Keratinocyte (primary cell): Measurements from ENCODE around the gene CSF3R. TPM values are rescaled to one million over a fixed set of nuclear protein-coding genes. Genes with fewer than 3 reads are reported as not detected.

Experiments used
- DNase-seq: peaks from one replicate; pipeline ENCODE4 v3.0.0-alpha.2; 2011; ENCODE audit warnings: low read depth, missing footprints, low spot score
- FAIRE-seq: peaks from 2 replicates; lab custom pipeline; 2011; peaks lifted over from hg19 to GRCh38; lab: Jason Lieb, UNC
- H2AFZ ChIP-seq: 2 replicates; pipeline ENCODE4 v1.6.0; 2012; ENCODE audit warnings: low read length, control low read depth, inconsistent platforms; ENCODE audit not compliant: control insufficient read depth
- H3K27ac ChIP-seq: 2 replicates; pipeline ENCODE4 v1.5.1; 2011; ENCODE audit warnings: low read length; ENCODE audit not compliant: control insufficient read depth, insufficient read depth
- H3K27me3 ChIP-seq: 3 replicates; pipeline ENCODE4 v1.6.0; 2011; ENCODE audit warnings: low read length; ENCODE audit not compliant: control insufficient read depth, insufficient read depth; ENCODE audit errors: extremely low read depth
- H3K36me3 ChIP-seq, 2 experiments: 2 replicates in 1 of 2; 3 replicates in 1 of 2; pipeline ENCODE4 v1.5.1; 2011; ENCODE audit warnings: low read length in 2 of 2, mild to moderate bottlenecking in 1 of 2; ENCODE audit not compliant: control insufficient read depth in 2 of 2, insufficient read depth in 2 of 2; ENCODE audit errors: extremely low read depth in 1 of 2
- H3K4me1 ChIP-seq: 3 replicates; pipeline ENCODE4 v1.5.1; 2011; ENCODE audit warnings: low read length; ENCODE audit not compliant: control insufficient read depth, insufficient read depth; ENCODE audit errors: extremely low read depth
- H3K4me2 ChIP-seq: 3 replicates; pipeline ENCODE4 v1.6.0; 2011; ENCODE audit warnings: low read depth, low read length; ENCODE audit not compliant: control insufficient read depth, insufficient read depth; ENCODE audit errors: extremely low read depth
- H3K4me3 ChIP-seq, 3 experiments: fragments of 200-600 bp in 1 of 3; sonication (generic) in 1 of 3; 2 replicates in 2 of 3; 3 replicates in 1 of 3; pipeline ENCODE4 v1.5.1; 2011 to 2016; ENCODE audit warnings: low read length in 3 of 3, mild to moderate bottlenecking in 3 of 3, control low read depth in 2 of 3, inconsistent platforms in 1 of 3, low read depth in 1 of 3, mixed read lengths in 1 of 3, mixed run types in 1 of 3, moderate library complexity in 1 of 3; ENCODE audit not compliant: control insufficient read depth in 2 of 3, insufficient read depth in 2 of 3; ENCODE audit errors: extremely low read depth in 1 of 3
- H3K79me2 ChIP-seq: 2 replicates; pipeline ENCODE4 v1.6.0; 2012; ENCODE audit warnings: low read length; ENCODE audit not compliant: control insufficient read depth, insufficient read depth
- H3K9ac ChIP-seq: 3 replicates; pipeline ENCODE4 v1.6.0; 2011; ENCODE audit warnings: low read length; ENCODE audit not compliant: control insufficient read depth, insufficient read depth; ENCODE audit errors: extremely low read depth
- H3K9me1 ChIP-seq: 3 replicates; pipeline ENCODE4 v1.6.0; 2011; ENCODE audit warnings: low read length; ENCODE audit not compliant: control insufficient read depth, insufficient read depth; ENCODE audit errors: extremely low read depth
- H3K9me3 ChIP-seq: 2 replicates; pipeline ENCODE4 v1.5.1; 2012; ENCODE audit warnings: low read depth, low read length; ENCODE audit not compliant: control insufficient read depth
- H4K20me1 ChIP-seq: 3 replicates; pipeline ENCODE4 v1.6.0; 2011; ENCODE audit warnings: low read length; ENCODE audit not compliant: control insufficient read depth, insufficient read depth; ENCODE audit errors: extremely low read depth
- CTCF ChIP-seq, 3 experiments: IDR thresholded peaks in 1 of 3; conservative IDR thresholded peaks in 1 of 3; optimal IDR thresholded peaks in 1 of 3; 2 replicates in 2 of 3; 3 replicates in 1 of 3; pipeline versions ENCODE3 to v1.5.1; 2011; ENCODE audit warnings: low read length in 3 of 3, mild to moderate bottlenecking in 3 of 3, moderate library complexity in 2 of 3, control low read depth in 1 of 3, inconsistent platforms in 1 of 3; ENCODE audit not compliant: insufficient read depth in 2 of 3; ENCODE audit errors: extremely low read depth in 1 of 3
- EZH2 ChIP-seq: IDR thresholded peaks from one replicate; pipeline ENCODE4 v1.6.1; 2012; ENCODE audit warnings: inconsistent platforms, mild to moderate bottlenecking, low read length, moderate library complexity
- dilution Hi-C: fragments of 300-500 bp; cut with MboI; formaldehyde crosslinking; loops from one replicate; pipeline ENCODE4 v1.7.0; 2020; ENCODE audit warnings: low sequenced_read_pairs; ENCODE audit not compliant: extremely low pct_ligation_motif_present
- polyA plus RNA-seq, 5 experiments: library from polyadenylated mRNA; depleted of rRNA in 3 of 5; stranded (reverse) in 3 of 5; stranded (forward) in 1 of 5; unstranded in 1 of 5; fragments of >200 nt; gene quantifications; 1 replicate in 1 of 5; 2 replicates in 3 of 5; 3 replicates in 1 of 5; pipeline versions ENCODE4 v1.2.1 to v1.2.3, GENCODE V29; 2011 to 2012; ENCODE audit warnings: missing spikeins in 2 of 5, low read depth in 1 of 5, low replicate concordance in 1 of 5
- small RNA-seq, 3 experiments: library from RNA; depleted of rRNA; stranded (forward); fragments of <200 nt; gene quantifications; one replicate each; pipeline ENCODE3, GENCODE V24; 2012; ENCODE audit warnings: low read depth in 3 of 3, low replicate concordance in 1 of 3; ENCODE audit not compliant: insufficient read length in 3 of 3

The CSF3R gene
- polyA plus RNA-seq, 1 donor (not counting 4 experiments of a cell fraction or from before 2014, with no cell fraction given) = not detected

GRCh38 chr1:36419140-36419539 is 63.6 kb downstream of the CSF3R start:
- Histone ChIP-seq H3K4me2 (no peak overlapping the region), H3K79me2 (no peaks in the 10 kb centered on the region), H3K9ac (no peak overlapping the region), H3K4me3 (no peak overlapping the region), H3K27me3 (no peaks in the 10 kb centered on the region), H2AFZ (no peak overlapping the region), H4K20me1 (no peaks in the 10 kb centered on the region), H3K9me1 (no peaks in the 10 kb centered on the region), H3K36me3 (no peaks in the 10 kb centered on the region), H3K4me1 (peaks cover 11% of the 10 kb centered on the region), H3K27ac (no peak overlapping the region), H3K9me3 (no peaks in the 10 kb centered on the region)
- dilution Hi-C loops = no loop called here
- TF ChIP-seq CTCF (optimal IDR thresholded peaks at IDR 0.05 in 1 of 3, IDR thresholded peaks at IDR 0.05 in 1 of 3, conservative IDR thresholded peaks at IDR 0.05 in 1 of 3; ENCODE audit: extremely low read depth in 1 of 3, insufficient read depth in 2 of 3, low read length in 3 of 3) (no peak), EZH2 (no peak)
- no peak for DNase-seq
- no peak for FAIRE-seq

- Histone ChIP-seq H3K9me1 (no peaks in the 10 kb centered on the region), H3K27ac (no peak overlapping the region), H3K4me1 (peaks cover 11% of the 10 kb centered on the region), H3K9ac (no peak overlapping the region), H4K20me1 (no peaks in the 10 kb centered on the region), H3K9me3 (no peaks in the 10 kb centered on the region), H3K27me3 (no peaks in the 10 kb centered on the region), H2AFZ (no peak overlapping the region), H3K36me3 (no peaks in the 10 kb centered on the region), H3K4me3 (no peak overlapping the region), H3K4me2 (no peak overlapping the region), H3K79me2 (no peaks in the 10 kb centered on the region)
- DNase-seq (no peak), FAIRE-seq (no peak)
- TF ChIP-seq EZH2 (no peak), CTCF (optimal IDR thresholded peaks at IDR 0.05 in 1 of 3, IDR thresholded peaks at IDR 0.05 in 1 of 3, conservative IDR thresholded peaks at IDR 0.05 in 1 of 3; ENCODE audit: extremely low read depth in 1 of 3, insufficient read depth in 2 of 3, low read length in 3 of 3) (no peak)
- dilution Hi-C loops = no loop called here
These were observed 64.8 kb downstream of the CSF3R start for GRCh38 chr1:36417931-36418330.

Small RNA genes lying within 50 kb of the gene (small RNA-seq; reads per million reads assigned to genes)
- 0 to 1.8 (median 0.47) reads per million in 3 experiments for gene SNORA63C

Other genes starting within 250 kb of the CSF3R start
- gene SH3D21, start 176.5 kb downstream of the CSF3R start, polyA plus RNA-seq = 4.8 to 17.4 TPM (median 7.1 TPM) in 3 replicates
- 2.4 to 4.3 TPM (median 2.7 TPM) in 3 replicates for gene EVA1B, start 159.3 kb downstream of the CSF3R start, polyA plus RNA-seq
- gene STK40, start 97.0 kb downstream of the CSF3R start, polyA plus RNA-seq = 8.5 to 10.4 TPM (median 10.3 TPM) in 3 replicates
- 41.3 to 67.8 TPM (median 45.3 TPM) in 3 replicates for gene LSM10, start 85.0 kb downstream of the CSF3R start, polyA plus RNA-seq
- 7.1 to 12.5 TPM (median 9.5 TPM) in 3 replicates for gene OSCP1, start 32.5 kb downstream of the CSF3R start, polyA plus RNA-seq
- 74.2 to 133 TPM (median 130 TPM) in 3 replicates for gene MRPS15, start 18.5 kb downstream of the CSF3R start, polyA plus RNA-seq